Measurements from ENCODE around the gene GRIP2.

GRIP2 gene

DNA sequence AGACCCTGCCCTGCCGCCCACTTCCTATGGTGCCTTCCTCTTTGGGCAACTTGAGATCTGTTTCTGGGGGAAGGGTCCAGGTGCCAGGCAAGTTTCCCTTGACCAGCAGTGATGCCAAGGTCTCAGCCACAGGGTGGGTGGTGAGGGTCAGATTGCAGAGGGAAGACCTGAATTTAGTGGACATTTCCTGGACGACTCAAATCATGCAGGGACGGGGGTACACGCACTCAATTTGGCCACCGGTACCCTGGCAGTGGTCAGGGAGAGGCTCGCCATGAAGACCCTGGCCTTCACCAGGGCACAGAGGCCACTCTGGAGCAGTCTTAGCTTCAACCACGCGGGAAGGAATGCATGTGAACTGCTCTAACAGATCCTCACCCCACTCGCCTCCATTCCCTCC, 1.5 kb upstream of the GRIP2 start:
- DNase-seq = no peak

DNA sequence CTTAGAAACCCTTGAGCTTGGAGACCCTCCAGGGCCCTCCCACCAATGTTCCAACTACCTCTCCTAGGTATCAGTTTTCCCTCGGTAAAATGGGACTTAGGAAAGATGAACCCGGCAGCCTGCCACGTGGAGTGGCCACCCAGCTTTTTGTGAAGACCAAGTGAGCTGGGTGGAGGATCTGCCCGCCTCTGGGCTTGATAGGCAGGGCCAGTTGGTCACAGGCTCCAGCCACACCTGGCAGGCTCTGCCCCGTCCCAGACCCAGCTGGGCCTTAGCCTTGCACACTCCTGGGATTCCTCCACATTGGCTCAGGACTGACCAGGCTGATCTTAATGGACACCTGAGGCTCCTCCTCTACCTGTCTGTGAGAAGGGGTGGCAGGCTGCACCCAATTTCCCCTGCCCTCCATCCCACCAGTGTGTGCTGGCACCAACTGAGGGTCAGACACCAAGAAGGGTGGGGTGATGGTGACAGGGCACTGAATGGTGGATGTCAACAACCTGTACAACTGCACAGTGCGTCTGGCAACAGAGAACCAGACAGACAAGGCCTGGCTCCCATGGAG, 761 bp upstream of the GRIP2 start:
- no peak for DNase-seq

DNA sequence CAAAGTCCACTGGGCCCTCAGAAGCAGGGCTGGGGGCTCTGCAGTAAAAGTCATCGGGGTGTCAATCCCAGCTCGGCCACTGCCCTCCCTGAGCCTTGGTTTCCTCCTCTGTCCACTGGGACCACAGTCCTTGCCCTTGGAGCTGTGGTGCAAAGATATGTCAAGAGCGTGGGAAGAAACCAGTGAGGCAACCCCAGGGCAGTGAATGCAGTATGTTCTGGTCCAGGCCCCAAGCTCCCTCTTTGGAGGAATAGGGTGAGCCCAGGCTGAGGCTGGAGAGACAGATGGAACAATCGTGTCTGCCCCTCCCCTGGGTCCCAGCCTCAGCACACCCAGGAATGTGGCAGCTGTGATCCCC, 779 bp downstream of the GRIP2 start:
- DNase-seq = no peak

DNA sequence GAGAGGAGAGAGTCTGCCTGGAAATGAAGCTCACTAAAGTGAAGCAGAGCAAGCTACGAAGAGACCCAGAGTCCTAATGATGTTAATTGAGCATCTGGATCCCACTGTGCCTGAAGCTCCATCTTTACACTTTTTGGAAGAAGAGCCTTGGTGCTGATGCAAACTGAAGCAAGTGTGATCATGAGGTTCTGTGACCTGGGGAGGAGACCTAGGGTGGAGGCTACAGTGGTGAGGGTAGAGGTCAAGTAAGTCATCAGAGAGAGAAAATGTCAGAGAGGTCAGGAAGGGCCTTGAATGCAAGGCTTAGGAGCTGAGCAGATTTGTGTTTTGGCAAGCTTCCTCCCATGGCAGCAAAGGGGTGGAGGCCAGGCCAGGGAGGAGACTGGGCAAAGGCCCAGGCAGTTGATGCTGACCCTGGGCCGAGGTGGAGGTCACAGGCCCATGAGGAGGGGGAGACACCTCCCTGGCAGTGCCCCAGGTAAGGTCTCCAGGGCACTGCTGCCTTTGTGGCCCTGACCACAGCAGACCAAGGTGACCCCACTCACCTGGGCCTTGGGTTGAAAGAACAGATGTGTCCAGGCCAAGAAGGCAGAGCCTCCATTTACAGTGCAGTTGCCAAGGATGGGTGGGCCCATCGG, 1.6 kb downstream of the GRIP2 start:
- DNase-seq = no peak

DNA sequence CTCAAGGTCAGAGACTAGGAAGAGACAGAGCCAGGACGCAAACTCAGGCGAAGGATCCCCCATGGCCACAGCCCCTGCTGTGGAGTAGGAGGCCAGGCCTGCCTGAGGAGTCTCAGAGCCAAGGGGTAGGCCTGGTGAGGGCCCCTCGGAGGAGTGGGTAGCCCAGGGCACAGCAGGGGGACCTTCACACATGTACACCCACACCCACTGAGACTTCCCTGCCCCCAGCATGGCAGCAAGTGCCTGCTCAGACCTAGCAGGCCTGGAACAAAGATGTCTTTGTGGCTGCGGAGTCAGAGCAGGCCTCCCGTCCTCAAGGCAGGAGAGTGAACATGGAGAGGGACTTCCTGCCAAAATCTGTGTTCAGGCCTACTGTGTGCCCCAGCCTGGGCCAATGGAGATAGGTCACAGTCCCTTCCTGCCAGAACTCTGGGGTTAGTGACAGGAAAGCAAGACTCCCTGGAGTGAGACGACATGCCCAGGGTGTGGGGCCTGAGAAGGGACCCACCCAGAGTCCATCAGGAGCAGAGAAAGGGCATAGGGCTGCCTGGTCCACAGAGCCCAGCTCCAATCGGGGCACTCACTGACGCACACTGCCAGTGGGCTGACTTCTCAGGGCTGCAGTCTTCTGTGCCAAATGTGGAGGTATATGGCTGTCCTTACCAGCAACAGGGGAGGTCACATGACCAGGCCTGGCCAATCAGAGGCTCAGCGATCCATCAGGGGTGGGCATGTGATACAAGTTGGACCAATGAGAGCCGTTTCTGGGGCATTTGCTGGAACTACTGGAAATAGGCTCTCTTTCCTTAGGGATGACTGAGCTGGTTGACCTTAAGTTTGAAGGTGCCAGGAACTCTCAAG, 2.3 kb downstream of the GRIP2 start:
- DNase-seq = no peak

DNA sequence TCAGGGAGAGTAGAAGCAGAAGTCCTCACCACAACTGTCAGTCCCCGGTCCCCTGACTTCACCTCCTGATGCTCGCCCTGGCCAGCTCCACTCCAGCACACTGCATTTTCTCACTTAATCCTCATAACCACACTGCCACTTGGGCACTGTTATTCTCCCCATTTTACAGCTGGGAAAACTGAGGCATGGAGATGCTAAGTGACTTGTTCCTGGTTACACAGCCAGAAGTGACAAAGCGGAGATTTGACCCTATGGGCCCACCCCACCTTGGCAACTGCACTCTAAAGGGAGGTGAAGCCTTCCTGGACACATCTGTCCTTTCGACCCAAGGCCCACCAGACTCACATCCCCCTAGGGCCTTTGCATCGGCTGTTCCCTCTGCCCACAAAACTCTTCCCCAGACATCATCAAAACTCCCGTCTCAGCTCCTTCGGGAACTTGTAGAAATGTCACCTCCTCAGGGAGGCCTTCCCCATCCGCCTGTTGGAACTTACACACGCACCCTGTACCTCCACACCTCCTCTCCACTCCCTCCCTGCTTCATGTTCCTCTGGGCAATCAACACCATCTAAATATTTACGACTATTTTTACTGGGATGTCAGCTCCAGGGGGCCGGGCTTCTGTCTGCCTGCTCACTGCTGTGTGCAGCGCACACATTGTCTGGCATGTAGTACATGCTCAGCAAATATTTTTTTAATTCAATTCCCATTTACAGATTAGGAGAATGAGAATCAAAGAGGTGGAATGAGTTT, 3.1 kb downstream of the GRIP2 start:
- no peak for DNase-seq

DNA sequence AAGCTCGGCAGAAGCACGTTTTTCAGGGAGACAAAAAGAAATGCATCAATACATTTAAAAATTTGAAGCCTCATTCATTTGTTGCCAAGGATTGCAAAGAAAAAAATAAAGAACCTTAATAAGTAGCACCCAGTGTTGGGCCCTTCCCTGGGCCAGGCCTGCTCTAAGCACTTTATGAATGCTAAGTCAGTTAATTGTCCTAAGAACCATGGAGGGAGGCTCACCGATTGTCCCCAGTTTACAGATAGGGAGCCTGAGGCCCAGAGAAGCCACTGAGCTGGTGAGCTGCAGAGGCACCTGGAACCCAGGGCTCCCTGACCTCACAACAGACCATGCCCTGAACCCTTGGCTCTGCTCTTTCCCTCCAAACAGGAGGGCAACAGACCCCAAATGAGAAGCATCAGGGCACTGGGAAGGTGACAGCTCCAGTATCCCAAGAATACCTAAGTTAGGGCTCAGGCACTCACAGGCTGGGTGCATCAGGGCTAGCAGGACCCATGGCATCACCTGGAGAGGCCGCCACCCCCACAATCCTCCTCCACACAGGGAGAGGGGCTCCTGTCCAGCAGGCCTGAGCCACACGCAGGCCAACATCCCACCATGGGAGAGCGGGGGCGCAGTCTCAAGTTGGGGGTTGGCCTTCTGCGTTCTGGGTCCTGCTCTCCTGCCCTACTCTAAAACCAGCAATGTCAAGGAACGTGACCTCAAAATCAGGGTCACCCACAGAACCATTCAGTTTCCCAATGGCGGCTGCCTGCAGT, 3.9 kb downstream of the GRIP2 start:
- DNase-seq = no peak

DNA sequence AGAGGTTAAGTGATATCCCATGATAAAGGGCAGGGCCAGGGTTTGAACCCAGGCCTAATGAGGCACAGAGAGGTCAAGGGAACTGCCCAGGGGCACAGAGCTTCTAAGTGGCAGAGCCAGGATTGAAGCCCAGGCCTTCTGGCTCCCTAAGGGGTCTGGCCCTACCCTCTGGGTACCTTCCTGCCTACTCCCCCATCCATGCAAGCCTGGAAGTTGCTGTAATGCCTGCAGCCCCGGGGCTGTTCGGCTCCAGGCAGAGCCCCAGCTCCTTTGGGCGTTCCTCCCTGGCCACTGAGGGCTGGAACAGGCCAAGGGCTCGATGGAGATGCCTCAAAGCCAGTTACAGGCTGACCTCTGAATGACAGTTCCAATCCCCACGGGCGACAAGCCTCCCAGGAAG, 4.5 kb downstream of the GRIP2 start:
- no peak for DNase-seq

DNA sequence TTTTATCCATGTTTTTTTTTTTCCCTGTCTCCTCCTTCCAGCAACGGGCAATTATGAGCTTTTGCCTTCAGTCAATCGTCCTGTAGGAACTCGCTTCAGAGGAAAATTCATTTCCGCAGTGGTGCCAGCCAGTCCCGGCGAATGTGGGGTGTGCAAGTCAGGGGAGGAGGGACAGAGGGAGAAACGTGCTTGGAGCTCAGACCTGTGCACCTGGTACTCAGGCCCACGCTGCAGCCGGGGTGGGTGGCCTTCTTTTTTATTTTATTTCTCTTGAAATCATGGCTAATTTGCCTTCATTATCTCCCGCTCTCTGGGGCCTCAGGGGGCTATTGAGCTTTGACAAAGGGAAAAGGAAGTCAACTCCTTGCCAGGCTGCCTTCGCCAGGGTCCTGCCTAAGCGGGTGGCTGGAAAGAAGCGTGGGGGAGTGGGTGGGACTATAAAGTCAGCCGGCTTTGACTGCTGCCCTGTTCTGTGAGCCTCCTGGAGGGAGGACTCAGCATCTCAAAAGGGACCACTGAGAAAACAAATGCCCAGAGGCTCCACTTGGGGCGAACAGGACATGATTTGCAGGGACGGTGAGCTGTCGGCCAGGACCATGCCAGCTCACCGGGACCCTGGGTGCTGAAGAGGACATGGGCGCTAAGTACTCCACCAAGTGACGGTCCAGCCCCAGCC, 5.5 kb downstream of the GRIP2 start:
- DNase-seq = no peak

DNA sequence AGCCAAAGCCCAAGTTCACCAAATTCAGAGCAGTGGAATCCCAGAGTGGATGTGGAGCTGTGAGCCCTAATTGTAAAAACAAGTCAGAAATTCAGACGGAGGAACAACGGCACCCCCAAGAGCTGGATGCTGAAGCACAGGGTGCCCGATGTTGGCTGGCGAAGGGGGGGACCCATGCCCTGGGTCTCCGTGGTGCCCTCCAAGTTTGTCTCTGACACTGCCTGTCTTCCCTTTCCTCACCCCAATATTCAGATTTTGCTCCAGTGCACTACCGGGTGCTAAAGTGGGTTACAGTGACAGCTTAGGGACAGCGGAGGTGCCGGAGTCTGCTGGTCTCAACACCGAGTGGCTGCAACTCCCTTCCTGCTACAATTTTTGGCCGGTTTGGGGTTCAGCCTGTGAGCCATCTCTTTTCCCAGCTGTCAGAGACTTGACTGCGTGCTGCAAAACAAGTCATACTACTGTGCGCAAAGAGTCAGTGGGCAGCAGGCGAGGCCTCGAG, 6.6 kb downstream of the GRIP2 start:
- no peak for DNase-seq

DNA sequence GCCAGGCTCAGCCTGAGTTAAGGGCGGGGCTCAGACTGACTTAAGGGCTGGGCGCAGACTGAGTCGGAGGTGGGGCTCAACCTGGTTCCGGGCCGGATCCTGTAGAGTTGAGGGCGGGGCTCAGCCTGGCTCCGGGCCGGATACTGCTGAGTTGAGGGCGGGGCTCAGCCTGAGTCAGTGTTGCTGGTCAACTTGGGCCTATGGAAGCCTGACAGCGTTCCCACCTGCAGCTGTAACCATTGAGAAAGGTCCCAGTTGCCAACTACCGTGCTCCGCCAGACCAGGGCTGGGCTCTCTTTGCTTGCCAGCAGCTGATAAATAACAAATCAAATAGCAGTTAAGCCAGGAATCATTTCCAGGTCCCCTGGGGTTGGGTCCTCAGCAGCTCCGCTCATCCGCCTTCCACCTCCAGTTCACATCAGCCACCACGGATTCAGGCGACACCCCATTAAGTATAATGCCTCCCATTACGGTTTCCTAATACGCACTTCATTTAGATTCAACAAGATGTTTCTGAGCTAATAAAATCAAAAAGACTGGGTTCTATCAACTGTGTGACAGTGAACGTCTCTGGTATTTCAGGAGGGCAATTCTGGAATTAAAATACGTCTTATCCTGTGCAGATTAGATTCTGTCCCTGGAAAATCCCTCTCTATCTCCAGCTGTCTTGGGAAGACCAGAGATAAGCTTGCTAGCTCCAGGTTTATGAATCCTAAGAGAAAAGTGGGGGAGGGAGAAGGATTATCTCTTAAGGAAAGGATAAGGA, 7.3 kb downstream of the GRIP2 start:
- no peak for DNase-seq

DNA sequence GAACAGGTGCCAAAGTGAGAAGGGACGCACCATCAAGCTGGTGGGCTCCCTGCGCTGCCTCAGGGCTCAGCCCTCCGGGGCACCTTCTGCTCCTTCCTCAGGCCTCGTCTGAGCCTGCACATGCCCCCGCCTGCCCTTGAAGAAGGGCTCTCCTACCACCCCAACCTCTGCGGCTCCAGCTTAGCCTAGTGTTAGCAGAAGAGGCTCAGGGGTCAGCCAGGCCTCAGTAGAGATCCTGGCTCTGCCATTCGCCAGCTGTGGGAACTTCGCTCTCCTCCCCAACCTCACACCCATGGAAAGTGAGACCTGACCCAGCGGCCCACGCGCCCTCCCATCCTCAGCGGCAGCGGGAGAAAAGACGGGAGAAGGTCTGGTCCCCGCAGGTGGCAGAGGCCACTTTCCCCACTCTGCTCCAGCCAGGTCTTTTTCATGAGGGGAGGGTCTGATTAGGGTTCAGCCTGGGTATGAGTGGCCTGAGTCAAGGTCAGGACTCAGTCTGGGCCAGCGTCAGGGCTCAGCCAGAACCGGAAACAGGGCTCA, 8.2 kb downstream of the GRIP2 start:
- no peak for DNase-seq

DNA sequence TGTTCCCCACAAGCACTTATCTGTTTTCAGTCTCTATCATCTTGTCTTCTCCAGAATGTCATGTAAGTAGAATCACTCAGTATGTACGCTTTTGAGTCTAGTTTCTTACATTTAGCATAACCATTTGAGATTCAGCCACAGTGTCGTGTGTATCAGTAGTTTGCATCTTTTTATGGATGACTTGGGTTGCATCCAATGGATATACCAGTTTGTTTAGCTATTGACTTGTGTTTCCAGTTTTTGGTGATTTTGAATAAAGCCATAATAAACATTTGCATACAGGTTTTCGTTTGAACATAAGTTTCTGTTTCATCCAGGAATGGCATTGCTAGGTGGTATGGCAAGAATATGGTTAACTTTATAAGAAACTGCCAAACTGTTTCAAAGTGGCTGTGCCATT, 12.1 kb downstream of the GRIP2 start:
- no peak for DNase-seq

DNA sequence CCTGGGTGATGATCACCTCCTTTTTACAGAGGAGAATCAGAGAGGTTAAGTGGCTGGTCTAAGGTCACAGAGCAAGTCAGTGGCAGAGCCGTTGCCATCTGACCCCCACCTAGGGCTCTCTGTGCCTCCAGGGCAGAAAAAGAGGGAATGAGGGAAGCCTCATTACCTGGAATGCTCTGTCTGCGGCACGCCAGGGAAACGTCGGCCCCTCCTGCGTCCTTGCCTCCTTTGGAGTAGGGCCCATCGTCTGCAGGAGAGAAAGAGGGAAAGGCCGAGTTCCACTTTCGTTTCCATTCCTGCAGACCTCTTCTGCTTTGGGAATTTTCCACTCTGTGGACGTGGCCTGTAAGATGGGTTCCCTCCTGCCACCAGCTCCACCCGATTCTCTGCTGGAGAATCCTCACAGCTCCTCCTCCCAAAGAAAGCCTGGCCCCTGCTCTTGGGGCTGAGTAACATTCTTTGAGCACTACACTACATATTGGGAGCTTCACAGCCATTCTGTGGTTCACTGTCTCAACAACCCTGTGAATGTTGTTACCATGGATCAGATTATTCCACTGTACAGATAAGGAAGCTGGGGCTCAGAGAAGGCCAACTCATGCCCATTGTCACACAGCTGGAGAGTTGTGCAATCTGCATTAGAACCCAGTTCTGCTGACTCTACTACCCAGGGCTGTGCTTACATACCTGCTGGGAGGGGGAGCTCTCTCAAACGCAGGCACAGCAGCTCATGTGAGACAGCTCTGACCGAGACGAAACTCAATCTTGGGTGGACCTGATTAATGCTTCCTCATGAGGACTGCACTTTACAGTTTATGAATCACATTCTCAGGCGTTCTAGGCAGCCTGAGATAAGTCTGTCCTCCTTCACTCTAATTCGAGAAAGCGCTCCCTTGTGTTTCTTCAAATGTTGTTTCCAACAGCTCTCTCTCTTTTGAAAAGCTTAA, 14.2 kb downstream of the GRIP2 start:
- no peak for DNase-seq

DNA sequence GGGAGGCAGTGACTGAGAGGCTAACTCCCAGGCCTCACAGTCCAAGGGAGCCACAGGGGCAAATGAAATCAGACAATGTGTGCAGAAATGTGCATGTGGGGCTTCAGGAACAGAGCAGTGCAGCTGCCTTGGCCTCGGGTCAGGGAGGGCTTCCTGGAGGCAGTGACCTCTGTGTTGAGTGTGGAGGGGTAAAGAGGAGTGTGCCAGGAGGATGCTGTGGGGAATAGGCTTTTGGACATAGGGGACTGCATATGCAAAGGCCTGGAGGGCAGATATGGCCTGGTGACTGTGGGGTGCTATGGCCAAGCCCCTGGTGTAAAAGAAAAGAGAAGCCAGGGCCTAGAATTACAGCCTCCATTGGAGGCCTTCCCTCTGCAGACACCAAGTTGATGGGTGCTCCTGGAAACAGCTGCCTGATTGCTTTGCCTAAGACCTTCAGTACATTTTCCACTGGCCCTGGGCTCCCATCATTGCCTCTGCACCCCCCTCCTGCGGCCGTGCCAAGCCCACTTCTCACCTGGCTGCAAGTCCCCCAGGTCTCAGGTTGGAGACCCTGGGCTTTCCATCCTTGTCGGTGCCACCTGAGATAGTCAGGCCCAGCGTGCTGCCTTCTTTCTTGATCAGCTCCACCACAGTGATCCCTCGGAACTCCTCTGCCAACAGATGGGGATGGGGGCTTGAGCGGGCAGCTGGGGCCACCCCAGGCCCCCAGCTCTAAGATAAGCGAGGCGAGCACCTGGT, 15.1 kb downstream of the GRIP2 start:
- DNase-seq = no peak

DNA sequence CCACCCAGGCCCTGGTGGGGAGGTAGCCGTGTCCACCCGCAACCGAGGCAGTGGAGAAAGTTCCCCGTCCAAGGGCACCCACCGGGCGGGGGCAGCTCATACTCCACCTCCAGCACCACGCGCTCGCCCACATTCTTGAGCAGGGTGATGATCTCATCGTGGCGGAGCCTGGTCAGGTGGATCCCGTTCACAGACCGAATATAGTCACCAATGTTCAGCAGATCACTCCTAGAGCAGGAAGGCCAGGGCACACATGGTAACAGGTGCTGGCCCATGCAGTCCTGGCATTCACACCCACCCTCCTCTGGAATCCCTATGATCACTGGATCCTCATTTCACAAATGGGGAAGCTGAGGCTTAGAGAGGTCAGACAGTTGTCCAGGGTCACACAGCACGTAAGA, 15.8 kb downstream of the GRIP2 start:
- DNase-seq = no peak

DNA sequence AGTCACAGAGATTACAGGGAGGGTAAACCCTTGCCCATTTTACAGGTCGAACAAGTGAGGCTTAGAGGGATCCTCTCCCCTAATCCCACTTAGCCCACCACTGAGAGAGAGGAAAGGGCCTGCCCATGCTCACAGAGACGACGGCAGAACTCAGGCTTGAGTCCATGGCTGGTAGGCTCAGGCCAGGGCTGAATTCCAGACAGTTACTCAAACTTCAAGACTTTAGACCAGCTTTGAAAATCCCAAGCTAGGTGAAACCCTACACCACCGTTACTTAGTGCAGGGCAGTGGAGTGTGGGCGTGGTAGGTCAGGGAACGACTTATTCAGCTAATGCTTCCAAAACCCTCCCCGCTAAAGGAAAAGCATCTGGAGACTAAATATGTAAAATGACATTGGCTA, 16.4 kb downstream of the GRIP2 start:
- DNase-seq = no peak

DNA sequence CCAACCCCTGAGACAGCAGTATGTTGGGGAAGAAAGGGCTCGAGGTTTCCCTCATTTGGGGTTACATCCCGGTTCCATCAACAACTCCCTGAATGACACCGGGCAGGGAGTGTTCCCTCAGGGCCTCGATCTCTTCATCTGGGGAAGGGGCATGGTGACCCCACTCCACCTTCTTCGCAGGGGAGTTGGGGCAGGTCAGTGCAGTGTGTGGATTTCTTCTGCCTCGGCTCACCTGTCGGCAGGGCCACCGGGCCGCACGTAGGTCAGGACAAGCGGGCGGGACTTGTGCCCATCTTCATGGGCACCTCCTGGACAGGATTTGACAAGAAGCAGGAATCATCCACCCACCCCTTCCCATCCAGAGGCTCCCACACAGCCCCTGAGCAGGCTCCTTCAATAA, 17.4 kb downstream of the GRIP2 start:
- DNase-seq = no peak
